ENCODE measurements around the gene MAN2A2. TPM values are rescaled to one million over a fixed set of nuclear protein-coding genes. Genes with fewer than 3 reads are reported as not detected.
A peak's percentile ranks its signal among the peaks of the same experiment; 100 is the strongest.

MAN2A2 gene
- total RNA-seq, 1 donor from 2014 or later: 16.8 TPM

- DNase-seq (ENCODE audit: low read depth): no peak
These were observed 37.9 kb downstream of the MAN2A2 start for GRCh38 chr15:90941038-90941437.

GRCh38 chr15:90942354-90943120, 39.4 kb downstream of the MAN2A2 start:
- no peak for DNase-seq (ENCODE audit: low read depth)

- no peak for DNase-seq (ENCODE audit: low read depth)
These were observed 42.0 kb downstream of the MAN2A2 start for GRCh38 chr15:90945091-90945490.

GRCh38 chr15:90946538-90946937, 43.4 kb downstream of the MAN2A2 start:
- no peak for DNase-seq (ENCODE audit: low read depth)

GRCh38 chr15:90946941-90947576, 44.0 kb downstream of the MAN2A2 start:
- DNase-seq (ENCODE audit: low read depth): no peak

- DNase-seq (ENCODE audit: low read depth): no peak
These were observed 44.7 kb downstream of the MAN2A2 start for GRCh38 chr15:90947577-90948357.

GRCh38 chr15:90948506-90948905, 45.4 kb downstream of the MAN2A2 start:
- no peak for DNase-seq (ENCODE audit: low read depth)

GRCh38 chr15:90949979-90950675, 47.0 kb downstream of the MAN2A2 start:
- DNase-seq (ENCODE audit: low read depth): no peak

- DNase-seq (ENCODE audit: low read depth): no peak
These were observed 47.6 kb downstream of the MAN2A2 start for GRCh38 chr15:90950676-90951075.

- no peak for DNase-seq (ENCODE audit: low read depth)
These were observed 50.0 kb downstream of the MAN2A2 start for GRCh38 chr15:90952901-90953677.

- DNase-seq (ENCODE audit: low read depth): no peak
These were observed 51.0 kb downstream of the MAN2A2 start for GRCh38 chr15:90953947-90954711.

- DNase-seq (ENCODE audit: low read depth): peak; percentile 97
These were observed 51.9 kb downstream of the MAN2A2 start, which contains the start of gene RCCD1 for GRCh38 chr15:90954712-90955623. Gene RCCD1 (plus strand): TSS chr15:90954884. CDS start chr15:90956735, 1,851 bp downstream.

GRCh38 chr15:90955624-90956273, 52.6 kb downstream of the MAN2A2 start:
- no peak for DNase-seq (ENCODE audit: low read depth)

- peak; percentile 81 for DNase-seq (ENCODE audit: low read depth)
These were observed 53.4 kb downstream of the MAN2A2 start for GRCh38 chr15:90956274-90957030.

GRCh38 chr15:90957031-90957790, 54.1 kb downstream of the MAN2A2 start:
- no peak for DNase-seq (ENCODE audit: low read depth)

- DNase-seq (ENCODE audit: low read depth): no peak
These were observed 54.7 kb downstream of the MAN2A2 start for GRCh38 chr15:90957791-90958190.
